ENCODE data around the gene CDX2.

- TF ChIP-seq CTCF (IDR thresholded peaks at IDR 0.05) = no peak
- no peak for TF ChIP-seq REST (IDR thresholded peaks at IDR 0.05; ENCODE audit: insufficient read depth in 1 of 2, low read depth in 2 of 2, low read length in 1 of 2)
- no peak for TF ChIP-seq POLR2AphosphoS5 (IDR thresholded peaks at IDR 0.05; ENCODE audit: low read depth, low read length)
Measured at GRCh38 chr13:27962982-27963381, 6.1 kb downstream of the CDX2 start.
